ENCODE data around the gene TP53AIP1. TPM values are rescaled to one million over a fixed set of nuclear protein-coding genes. Genes with fewer than 3 reads are reported as not detected.

TP53AIP1 gene
- total RNA-seq, 1 donor from 2014 or later = not detected

DNA sequence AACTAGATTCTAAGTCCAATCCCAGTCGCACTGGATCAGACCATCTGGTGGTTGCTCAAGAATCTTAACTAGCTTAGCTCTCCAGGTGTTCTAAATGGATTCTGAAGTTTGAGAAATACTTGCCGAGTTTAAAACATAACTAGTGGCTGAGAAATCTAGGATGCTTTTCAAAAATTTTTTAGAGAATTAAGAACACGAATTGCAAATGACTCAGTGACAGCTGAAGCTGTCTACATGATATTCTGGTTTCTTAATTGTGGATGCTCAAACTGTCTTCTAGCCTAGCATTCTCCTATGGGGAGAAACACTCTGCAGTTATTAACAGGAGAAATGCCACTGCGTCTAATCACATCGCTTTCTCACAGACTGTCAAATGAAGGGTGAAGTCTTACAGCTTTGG is 20.2 kb upstream of the TP53AIP1 start:
- Histone ChIP-seq H3K36me3 (ENCODE audit: control insufficient read depth, insufficient read depth, low read length) (no peaks in the 10 kb centered on the region), H3K27me3 (ENCODE audit: control insufficient read depth, insufficient read depth, low read length) (no peaks in the 10 kb centered on the region), H3K4me3 (ENCODE audit: low read depth, low read length) (no peak overlapping the region)
- TF ChIP-seq, protein P1, sequence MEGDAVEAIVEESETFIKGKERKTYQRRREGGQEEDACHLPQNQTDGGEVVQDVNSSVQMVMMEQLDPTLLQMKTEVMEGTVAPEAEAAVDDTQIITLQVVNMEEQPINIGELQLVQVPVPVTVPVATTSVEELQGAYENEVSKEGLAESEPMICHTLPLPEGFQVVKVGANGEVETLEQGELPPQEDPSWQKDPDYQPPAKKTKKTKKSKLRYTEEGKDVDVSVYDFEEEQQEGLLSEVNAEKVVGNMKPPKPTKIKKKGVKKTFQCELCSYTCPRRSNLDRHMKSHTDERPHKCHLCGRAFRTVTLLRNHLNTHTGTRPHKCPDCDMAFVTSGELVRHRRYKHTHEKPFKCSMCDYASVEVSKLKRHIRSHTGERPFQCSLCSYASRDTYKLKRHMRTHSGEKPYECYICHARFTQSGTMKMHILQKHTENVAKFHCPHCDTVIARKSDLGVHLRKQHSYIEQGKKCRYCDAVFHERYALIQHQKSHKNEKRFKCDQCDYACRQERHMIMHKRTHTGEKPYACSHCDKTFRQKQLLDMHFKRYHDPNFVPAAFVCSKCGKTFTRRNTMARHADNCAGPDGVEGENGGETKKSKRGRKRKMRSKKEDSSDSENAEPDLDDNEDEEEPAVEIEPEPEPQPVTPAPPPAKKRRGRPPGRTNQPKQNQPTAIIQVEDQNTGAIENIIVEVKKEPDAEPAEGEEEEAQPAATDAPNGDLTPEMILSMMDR (IDR thresholded peaks at IDR 0.05; ENCODE audit: insufficient read depth, low read length, poor library complexity, severe bottlenecking) = no peak
- DNase-seq (ENCODE audit: low read depth) = no peak

DNA sequence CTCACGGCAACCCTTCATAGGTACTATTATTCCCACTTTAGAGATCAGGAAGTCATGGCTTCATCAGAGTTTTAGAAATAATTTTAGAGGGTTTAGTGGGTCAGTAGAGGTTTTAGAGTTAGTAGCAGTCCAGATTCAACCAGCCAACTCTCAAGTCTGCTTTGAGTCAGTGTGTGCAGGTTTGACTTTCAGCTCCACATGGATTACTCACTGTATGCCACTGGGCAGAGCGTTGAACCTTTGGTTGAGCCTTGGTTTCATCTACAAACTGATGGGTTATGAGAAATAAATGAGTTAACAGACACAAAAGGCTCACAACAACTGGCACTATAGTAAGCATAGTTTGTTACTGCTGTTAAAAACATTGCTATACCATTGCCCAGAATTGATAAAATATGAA is 19.0 kb upstream of the TP53AIP1 start:
- TF ChIP-seq, protein P1 (IDR thresholded peaks at IDR 0.05; ENCODE audit: insufficient read depth, low read length, poor library complexity, severe bottlenecking) = no peak
- DNase-seq (ENCODE audit: low read depth) = no peak
- no peaks in the 10 kb centered on the region for H3K27me3 ChIP-seq (ENCODE audit: control insufficient read depth, insufficient read depth, low read length)

DNA sequence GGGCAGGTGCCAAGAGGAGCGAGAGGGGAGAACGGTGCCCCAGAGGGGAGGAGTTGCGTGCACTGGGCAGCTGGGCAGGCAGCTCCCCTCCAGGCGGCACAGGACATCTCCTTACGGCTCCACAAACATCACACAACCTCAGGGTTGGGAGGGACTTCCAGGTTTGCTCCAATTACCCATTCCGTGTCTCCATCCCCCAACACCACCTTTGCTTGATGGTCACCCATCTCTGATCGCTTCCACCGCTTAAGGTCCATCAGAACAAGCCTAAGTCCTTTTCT is 14.5 kb upstream of the TP53AIP1 start:
- no peaks in the 10 kb centered on the region for H3K27me3 ChIP-seq (ENCODE audit: control insufficient read depth, insufficient read depth, low read length)
- no peak overlapping the region for H3K4me3 ChIP-seq (ENCODE audit: low read depth, low read length)
- H3K36me3 ChIP-seq (ENCODE audit: control insufficient read depth, insufficient read depth, low read length) = no peaks in the 10 kb centered on the region
- DNase-seq (ENCODE audit: low read depth) = no peak
- TF ChIP-seq, protein P1 (IDR thresholded peaks at IDR 0.05; ENCODE audit: insufficient read depth, low read length, poor library complexity, severe bottlenecking) = no peak

More for the DNA sequence above, 19.0 kb upstream of the TP53AIP1 start:
- Histone ChIP-seq H3K4me3 (ENCODE audit: low read depth, low read length) (no peak overlapping the region), H3K36me3 (ENCODE audit: control insufficient read depth, insufficient read depth, low read length) (no peaks in the 10 kb centered on the region)

DNA sequence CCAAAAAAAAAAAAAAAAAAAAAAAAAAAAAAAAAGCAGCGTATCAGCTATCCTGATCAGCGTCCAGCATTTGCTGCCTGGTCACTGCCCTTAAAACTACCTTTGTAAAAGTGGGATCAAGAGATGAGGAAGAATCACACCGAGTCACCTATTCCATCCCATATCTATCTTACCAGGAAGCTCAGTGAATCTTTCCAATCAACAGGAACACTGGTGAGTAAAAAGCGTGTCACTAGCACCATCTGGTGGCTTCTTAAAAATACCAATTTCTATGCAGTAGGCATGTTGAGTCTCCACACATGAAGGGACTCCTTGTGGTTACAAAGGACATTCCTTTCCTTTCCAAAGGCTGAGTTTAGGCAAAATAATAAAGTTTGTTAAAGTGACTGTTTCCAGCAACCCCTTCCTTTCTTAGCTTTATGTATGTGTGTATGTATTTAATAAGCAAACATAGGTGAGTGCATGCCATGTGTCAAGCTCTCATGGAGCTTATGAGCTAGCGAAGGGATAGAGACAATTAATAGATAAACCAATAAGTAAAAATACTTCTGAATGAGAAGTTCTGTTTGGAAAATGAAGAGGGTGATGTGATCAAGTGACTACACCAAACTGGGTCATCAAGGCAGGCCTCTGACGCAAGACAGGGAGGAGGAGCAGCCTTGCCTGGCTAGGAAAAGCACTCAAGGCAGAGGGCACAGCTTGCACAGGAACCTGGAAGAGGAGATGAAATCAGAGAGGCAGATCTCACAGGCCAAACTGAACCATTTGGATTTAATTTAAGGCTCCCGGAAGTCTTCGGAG is 13.9 kb upstream of the TP53AIP1 start:
- TF ChIP-seq, protein P1 (IDR thresholded peaks at IDR 0.05; ENCODE audit: insufficient read depth, low read length, poor library complexity, severe bottlenecking) = peak; percentile 62
- Histone ChIP-seq H3K27me3 (ENCODE audit: control insufficient read depth, insufficient read depth, low read length) (no peaks in the 10 kb centered on the region), H3K36me3 (ENCODE audit: control insufficient read depth, insufficient read depth, low read length) (no peaks in the 10 kb centered on the region), H3K4me3 (ENCODE audit: low read depth, low read length) (no peak overlapping the region)
- DNase-seq (ENCODE audit: low read depth) = no peak

DNA sequence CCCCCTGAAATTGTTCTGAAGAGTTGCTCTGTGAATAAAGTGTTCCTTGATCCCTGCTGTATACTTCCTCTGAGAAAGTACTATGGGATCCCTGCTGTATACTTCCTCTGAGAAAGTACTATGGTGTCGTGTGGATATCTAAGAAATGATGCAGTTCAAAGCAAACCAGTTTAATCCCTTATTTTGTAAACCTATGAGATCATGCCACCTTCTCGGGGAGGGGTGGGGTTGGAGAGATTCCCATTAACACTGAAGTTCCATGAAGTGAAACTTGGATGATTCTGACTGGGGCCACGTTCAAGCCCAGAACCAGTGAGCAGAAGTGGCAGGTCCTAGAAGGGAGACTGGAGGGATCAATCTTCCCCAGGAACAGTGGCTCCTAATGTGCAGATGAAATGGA is 13.0 kb upstream of the TP53AIP1 start:
- DNase-seq (ENCODE audit: low read depth) = no peak

More for the DNA sequence above, 13.0 kb upstream of the TP53AIP1 start:
- TF ChIP-seq, protein P1 (IDR thresholded peaks at IDR 0.05; ENCODE audit: insufficient read depth, low read length, poor library complexity, severe bottlenecking) = no peak
- no peaks in the 10 kb centered on the region for H3K27me3 ChIP-seq (ENCODE audit: control insufficient read depth, insufficient read depth, low read length)
- no peak overlapping the region for H3K4me3 ChIP-seq (ENCODE audit: low read depth, low read length)
- H3K36me3 ChIP-seq (ENCODE audit: control insufficient read depth, insufficient read depth, low read length) = no peaks in the 10 kb centered on the region

All from kidney epithelial cell (primary cell).